ENCODE data around the gene FOXP1.

The FOXP1 gene

DNA sequence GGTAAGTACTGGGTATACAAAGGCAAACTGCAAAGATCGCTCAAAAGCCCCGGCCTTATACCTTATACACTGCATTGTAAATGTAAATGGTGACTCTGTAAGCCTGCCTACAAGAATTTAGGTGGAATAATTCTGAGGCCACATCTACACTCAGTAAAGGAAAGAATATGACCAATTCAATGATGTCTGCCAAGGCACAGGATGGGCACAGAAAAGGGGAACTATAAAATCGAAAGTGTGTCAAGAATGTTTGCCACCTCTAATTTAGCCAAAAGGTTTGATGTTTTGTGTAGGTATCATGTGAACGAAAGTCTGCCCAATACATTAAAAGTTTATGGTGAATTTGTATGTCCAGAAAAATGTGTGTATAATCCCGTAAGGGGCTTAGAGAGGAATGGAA lies 96.1 kb downstream of the FOXP1 start:
- Histone ChIP-seq H3K4me2 (ENCODE audit: low read length) (no peak overlapping the region), H2BK120ac (ENCODE audit: insufficient read depth, low read length, poor library complexity) (no peak overlapping the region), H3K4me1 (ENCODE audit: control insufficient read depth in 1 of 2, insufficient read depth in 2 of 2, low read length in 2 of 2) (no peaks in the 10 kb centered on the region), H2AK5ac (ENCODE audit: low read length) (no peak overlapping the region), H3K23ac (ENCODE audit: low read length) (no peak overlapping the region), H3K14ac (ENCODE audit: low read length) (no peak overlapping the region), H4K12ac (ENCODE audit: low read depth, low read length) (no peak overlapping the region), H2BK12ac (ENCODE audit: low read length) (no peak overlapping the region), H4K8ac (ENCODE audit: low read depth, low read length) (no peak overlapping the region), H3K27me3 (ENCODE audit: insufficient read depth, low read length) (no peaks in the 10 kb centered on the region), H4K91ac (ENCODE audit: low read depth, low read length) (no peak overlapping the region), H2AFZ (ENCODE audit: insufficient read depth, low read length, poor library complexity) (no peak overlapping the region), H2BK5ac (ENCODE audit: low read depth, low read length, poor library complexity) (no peak overlapping the region), H3K18ac (ENCODE audit: low read length) (no peak overlapping the region), H3K9ac (ENCODE audit: low read length) (no peak overlapping the region), H3K4ac (ENCODE audit: low read depth, low read length) (no peak overlapping the region), H3K9me3 (ENCODE audit: insufficient read depth, low read depth, low read length) (peaks cover 4% of the 10 kb centered on the region), H3K4me3 (ENCODE audit: low read depth, low read length) (no peak overlapping the region), H3K27ac (ENCODE audit: low read depth, low read length) (no peak overlapping the region), H3K79me2 (ENCODE audit: control insufficient read depth, insufficient read depth, low read length, poor library complexity) (no peaks in the 10 kb centered on the region), H3K79me1 (ENCODE audit: low read length) (no peaks in the 10 kb centered on the region), H3K36me3 (ENCODE audit: control insufficient read depth in 1 of 2, insufficient read depth in 2 of 2, low read length in 2 of 2) (no peaks in the 10 kb centered on the region)
- no peak for DNase-seq
- WGBS (ENCODE audit: extremely low coverage, insufficient coverage, insufficient read length), result no CpG with 5 or more reads among the region's 5 CpGs

- no peak overlapping the region for H3K4me3 ChIP-seq (ENCODE audit: low read depth, low read length)
- no peaks in the 10 kb centered on the region for H3K36me3 ChIP-seq (ENCODE audit: control insufficient read depth in 1 of 2, insufficient read depth in 2 of 2, low read length in 2 of 2)
- no peak overlapping the region for H2BK12ac ChIP-seq (ENCODE audit: low read length)
- H3K14ac ChIP-seq (ENCODE audit: low read length), result no peak overlapping the region
- H3K9me3 ChIP-seq (ENCODE audit: insufficient read depth, low read depth, low read length), result peaks cover 4% of the 10 kb centered on the region
- H2BK120ac ChIP-seq (ENCODE audit: insufficient read depth, low read length, poor library complexity), result no peak overlapping the region
- DNase-seq, result no peak
- no peak overlapping the region for H3K4ac ChIP-seq (ENCODE audit: low read depth, low read length)
- H3K79me2 ChIP-seq (ENCODE audit: control insufficient read depth, insufficient read depth, low read length, poor library complexity), result no peaks in the 10 kb centered on the region
- no peak overlapping the region for H3K18ac ChIP-seq (ENCODE audit: low read length)
- H3K4me1 ChIP-seq (ENCODE audit: control insufficient read depth in 1 of 2, insufficient read depth in 2 of 2, low read length in 2 of 2), result no peaks in the 10 kb centered on the region
- no peaks in the 10 kb centered on the region for H3K79me1 ChIP-seq (ENCODE audit: low read length)
- H3K27ac ChIP-seq (ENCODE audit: low read depth, low read length), result no peak overlapping the region
- H4K91ac ChIP-seq (ENCODE audit: low read depth, low read length), result no peak overlapping the region
- H4K12ac ChIP-seq (ENCODE audit: low read depth, low read length), result no peak overlapping the region
- no peak overlapping the region for H2BK5ac ChIP-seq (ENCODE audit: low read depth, low read length, poor library complexity)
- H3K27me3 ChIP-seq (ENCODE audit: insufficient read depth, low read length), result no peaks in the 10 kb centered on the region
- no peak overlapping the region for H3K9ac ChIP-seq (ENCODE audit: low read length)
- H3K4me2 ChIP-seq (ENCODE audit: low read length), result no peak overlapping the region
- H4K8ac ChIP-seq (ENCODE audit: low read depth, low read length), result no peak overlapping the region
- WGBS (ENCODE audit: extremely low coverage, insufficient coverage, insufficient read length), result no CpG with 5 or more reads among the region's 6 CpGs
- no peak overlapping the region for H2AK5ac ChIP-seq (ENCODE audit: low read length)
- H3K23ac ChIP-seq (ENCODE audit: low read length), result no peak overlapping the region
- no peak overlapping the region for H2AFZ ChIP-seq (ENCODE audit: insufficient read depth, low read length, poor library complexity)
Observed at GRCh38 chr3:71486831-71487230, 96.7 kb downstream of the FOXP1 start.

GRCh38 chr3:71485896-71486295 lies 97.6 kb downstream of the FOXP1 start:
- H2AFZ ChIP-seq (ENCODE audit: insufficient read depth, low read length, poor library complexity), result no peak overlapping the region
- H4K12ac ChIP-seq (ENCODE audit: low read depth, low read length), result no peak overlapping the region
- no peak overlapping the region for H2BK120ac ChIP-seq (ENCODE audit: insufficient read depth, low read length, poor library complexity)
- H3K9ac ChIP-seq (ENCODE audit: low read length), result no peak overlapping the region
- no peak overlapping the region for H3K18ac ChIP-seq (ENCODE audit: low read length)
- peaks cover under 1% of the 10 kb centered on the region for H3K9me3 ChIP-seq (ENCODE audit: insufficient read depth, low read depth, low read length)
- no peak overlapping the region for H3K23ac ChIP-seq (ENCODE audit: low read length)
- H3K27me3 ChIP-seq (ENCODE audit: insufficient read depth, low read length), result no peaks in the 10 kb centered on the region
- no peak overlapping the region for H2AK5ac ChIP-seq (ENCODE audit: low read length)
- H3K79me1 ChIP-seq (ENCODE audit: low read length), result no peaks in the 10 kb centered on the region
- H3K4me2 ChIP-seq (ENCODE audit: low read length), result no peak overlapping the region
- no peak overlapping the region for H3K4me3 ChIP-seq (ENCODE audit: low read depth, low read length)
- H3K4ac ChIP-seq (ENCODE audit: low read depth, low read length), result no peak overlapping the region
- H3K79me2 ChIP-seq (ENCODE audit: control insufficient read depth, insufficient read depth, low read length, poor library complexity), result no peaks in the 10 kb centered on the region
- DNase-seq, result no peak
- no peak overlapping the region for H3K27ac ChIP-seq (ENCODE audit: low read depth, low read length)
- no CpG with 5 or more reads among the region's 1 CpG for WGBS (ENCODE audit: extremely low coverage, insufficient coverage, insufficient read length)
- no peaks in the 10 kb centered on the region for H3K36me3 ChIP-seq (ENCODE audit: control insufficient read depth in 1 of 2, insufficient read depth in 2 of 2, low read length in 2 of 2)
- H3K4me1 ChIP-seq (ENCODE audit: control insufficient read depth in 1 of 2, insufficient read depth in 2 of 2, low read length in 2 of 2), result no peaks in the 10 kb centered on the region
- no peak overlapping the region for H2BK12ac ChIP-seq (ENCODE audit: low read length)
- H4K8ac ChIP-seq (ENCODE audit: low read depth, low read length), result no peak overlapping the region
- no peak overlapping the region for H2BK5ac ChIP-seq (ENCODE audit: low read depth, low read length, poor library complexity)
- H4K91ac ChIP-seq (ENCODE audit: low read depth, low read length), result no peak overlapping the region
- H3K14ac ChIP-seq (ENCODE audit: low read length), result no peak overlapping the region

- Histone ChIP-seq H3K27me3 (ENCODE audit: insufficient read depth, low read length) (no peaks in the 10 kb centered on the region), H3K9ac (ENCODE audit: low read length) (peak overlapping the region; percentile 46), H4K8ac (ENCODE audit: low read depth, low read length) (no peak overlapping the region), H2BK120ac (ENCODE audit: insufficient read depth, low read length, poor library complexity) (no peak overlapping the region), H3K4me2 (ENCODE audit: low read length) (no peak overlapping the region), H3K23ac (ENCODE audit: low read length) (no peak overlapping the region), H3K14ac (ENCODE audit: low read length) (no peak overlapping the region), H3K79me1 (ENCODE audit: low read length) (no peaks in the 10 kb centered on the region), H3K18ac (ENCODE audit: low read length) (no peak overlapping the region), H2BK12ac (ENCODE audit: low read length) (no peak overlapping the region), H2AFZ (ENCODE audit: insufficient read depth, low read length, poor library complexity) (no peak overlapping the region), H3K79me2 (ENCODE audit: control insufficient read depth, insufficient read depth, low read length, poor library complexity) (no peaks in the 10 kb centered on the region), H3K4me1 (ENCODE audit: control insufficient read depth in 1 of 2, insufficient read depth in 2 of 2, low read length in 2 of 2) (no peaks in the 10 kb centered on the region), H2BK5ac (ENCODE audit: low read depth, low read length, poor library complexity) (no peak overlapping the region), H3K4ac (ENCODE audit: low read depth, low read length) (no peak overlapping the region), H3K9me3 (ENCODE audit: insufficient read depth, low read depth, low read length) (no peaks in the 10 kb centered on the region), H3K27ac (ENCODE audit: low read depth, low read length) (no peak overlapping the region), H3K36me3 (ENCODE audit: control insufficient read depth in 1 of 2, insufficient read depth in 2 of 2, low read length in 2 of 2) (no peaks in the 10 kb centered on the region), H2AK5ac (ENCODE audit: low read length) (no peak overlapping the region), H3K4me3 (ENCODE audit: low read depth, low read length) (no peak overlapping the region), H4K91ac (ENCODE audit: low read depth, low read length) (no peak overlapping the region), H4K12ac (ENCODE audit: low read depth, low read length) (no peak overlapping the region)
- DNase-seq, result no peak
- no CpG with 5 or more reads among the region's 5 CpGs for WGBS (ENCODE audit: extremely low coverage, insufficient coverage, insufficient read length)
Observed at GRCh38 chr3:71484452-71484851, 99.1 kb downstream of the FOXP1 start.

Measured in trophoblast cell (in vitro differentiated cells and primary cell).